ENCODE results near the gene PTPA.

GRCh38 chr9:129184596-129185122 is 73.4 kb downstream of the PTPA start:
- TF ChIP-seq CTCF (IDR thresholded peaks at IDR 0.05) (no peak), POLR2A (IDR thresholded peaks at IDR 0.05) (no peak)

Measured in heart left ventricle (tissue), 13 donors.